IMR-90 (cell line): ENCODE data around the gene PDK4. TPM values are rescaled to one million over a fixed set of nuclear protein-coding genes. Genes with fewer than 3 reads are reported as not detected.

Source experiments
- ATAC-seq: fragments of 200-7000 bp; cut with Tn5 transposase; 2 replicates; pipeline ENCODE4 v1.9.1; 2020; ENCODE audit warnings: low read depth, mild to moderate bottlenecking, moderate library complexity
- BruUV-seq: library from RNA; stranded (reverse); fragments of 400-500 nt; replicated peaks from 2 replicates; lab custom pipeline; 2021; lab: Mats Ljungman, UMichigan
- CTCF ChIA-PET: fragments of 300-600 bp; formaldehyde crosslinking; extraction: SDS; loops from one replicate; lab custom pipeline; 2021; ENCODE audit warnings: antibody characterized with exemption; lab: Yijun Ruan, JAX
- POLR2A ChIA-PET: fragments of 300-600 bp; sonication (Branson Sonifier 250); formaldehyde crosslinking; loops from one replicate; lab custom pipeline; 2022; ENCODE audit warnings: antibody characterized with exemption; ENCODE audit not compliant: unreplicated experiment; lab: Charles Lee
- DNase-seq: peaks from one replicate; pipeline ENCODE4 v3.0.0; 2013
- H2AFZ ChIP-seq: replicated peaks from 2 replicates; pipeline ENCODE3; 2013; ENCODE audit warnings: low read length, mild to moderate bottlenecking; ENCODE audit not compliant: poor library complexity
- H2AK5ac ChIP-seq: 2 replicates; pipeline ENCODE4 v1.6.1; 2013; ENCODE audit warnings: low read depth, low read length, inconsistent platforms
- H2AK9ac ChIP-seq: replicated peaks from 2 replicates; pipeline ENCODE3; 2013; ENCODE audit warnings: mild to moderate bottlenecking, low read depth, low read length, moderate library complexity; ENCODE audit not compliant: poor library complexity
- H2BK120ac ChIP-seq: 2 replicates; pipeline ENCODE4 v1.6.1; 2013; ENCODE audit warnings: low read depth, low read length, inconsistent platforms
- H2BK15ac ChIP-seq: 3 replicates; pipeline ENCODE4 v1.6.1; 2013; ENCODE audit warnings: low read depth, low read length, inconsistent platforms
- H2BK20ac ChIP-seq: 2 replicates; pipeline ENCODE4 v1.6.1; 2013; ENCODE audit warnings: low read depth, mild to moderate bottlenecking, inconsistent platforms, low read length, moderate library complexity
- H2BK5ac ChIP-seq: 2 replicates; pipeline ENCODE4 v1.6.1; 2013; ENCODE audit warnings: mild to moderate bottlenecking, low read depth, low read length, inconsistent platforms; ENCODE audit not compliant: poor library complexity, severe bottlenecking
- H3K14ac ChIP-seq: replicated peaks from 2 replicates; pipeline ENCODE4 v1.6.1; 2013; ENCODE audit warnings: low read depth, low read length, inconsistent platforms
- H3K18ac ChIP-seq: 2 replicates; pipeline ENCODE4 v1.6.1; 2013; ENCODE audit warnings: low read depth, low read length, control low read depth
- H3K23ac ChIP-seq: 2 replicates; pipeline ENCODE4 v1.6.1; 2013; ENCODE audit warnings: low read depth, low read length, inconsistent platforms
- H3K27ac ChIP-seq: 2 replicates; pipeline ENCODE4 v1.5.1; 2013; ENCODE audit warnings: mild to moderate bottlenecking, control low read depth, low read length; ENCODE audit not compliant: insufficient read depth
- H3K27me3 ChIP-seq: 2 replicates; pipeline ENCODE4 v1.6.1; 2013; ENCODE audit warnings: low read length; ENCODE audit not compliant: control insufficient read depth, insufficient read depth
- H3K36me3 ChIP-seq: 2 replicates; pipeline ENCODE4 v1.6.1; 2013; ENCODE audit warnings: low read length, mixed read lengths; ENCODE audit not compliant: control insufficient read depth, insufficient read depth
- H3K4ac ChIP-seq: 2 replicates; pipeline ENCODE4 v1.6.1; 2013; ENCODE audit warnings: low read depth, low read length, inconsistent platforms
- H3K4me1 ChIP-seq: 2 replicates; pipeline ENCODE4 v1.6.1; 2013; ENCODE audit warnings: low read length, mixed read lengths; ENCODE audit not compliant: control insufficient read depth, insufficient read depth
- H3K4me2 ChIP-seq: 2 replicates; pipeline ENCODE4 v1.6.1; 2013; ENCODE audit warnings: low read depth, mild to moderate bottlenecking, control low read depth, low read length, moderate library complexity
- H3K4me3 ChIP-seq: 2 replicates; pipeline ENCODE4 v1.5.1; 2013; ENCODE audit warnings: low read depth, mild to moderate bottlenecking, control low read depth, low read length, moderate library complexity; ENCODE audit not compliant: insufficient read depth
- H3K56ac ChIP-seq: 2 replicates; pipeline ENCODE4 v1.6.1; 2013; ENCODE audit warnings: low read length, inconsistent platforms; ENCODE audit not compliant: insufficient read depth; ENCODE audit errors: extremely low read depth
- H3K79me1 ChIP-seq, 2 experiments: 2 replicates each; pipeline ENCODE4 v1.6.1; 2013; ENCODE audit warnings: low read length in 2 of 2, inconsistent platforms in 1 of 2, low read depth in 1 of 2
- H3K9ac ChIP-seq: 2 replicates; pipeline ENCODE4 v1.6.1; 2013; ENCODE audit warnings: low read depth, low read length, control low read depth
- H3K9me1 ChIP-seq: 2 replicates; pipeline ENCODE4 v1.6.1; 2013; ENCODE audit warnings: low read length, inconsistent platforms; ENCODE audit not compliant: insufficient read depth
- H3K9me3 ChIP-seq: 2 replicates; pipeline ENCODE4 v1.6.1; 2013; ENCODE audit warnings: low read length; ENCODE audit not compliant: control insufficient read depth, insufficient read depth
- H4K20me1 ChIP-seq: 2 replicates; pipeline ENCODE4 v1.6.1; 2013; ENCODE audit warnings: low read length, inconsistent platforms; ENCODE audit not compliant: insufficient read depth
- H4K5ac ChIP-seq: 2 replicates; pipeline ENCODE4 v1.6.1; 2013; ENCODE audit warnings: mild to moderate bottlenecking, low read depth, low read length, control low read depth
- H4K8ac ChIP-seq, 2 experiments: 2 replicates each; pipeline ENCODE4 v1.6.1; 2013; ENCODE audit warnings: low read depth in 2 of 2, low read length in 2 of 2, control low read depth in 1 of 2, inconsistent platforms in 1 of 2
- H4K91ac ChIP-seq: 2 replicates; pipeline ENCODE4 v1.6.1; 2013; ENCODE audit warnings: low read depth, low read length, inconsistent platforms; ENCODE audit not compliant: insufficient read depth
- BHLHE40 ChIP-seq: fragments of 150-350 bp; IDR thresholded peaks from 2 replicates; pipeline ENCODE4 v1.6.1; 2016; ENCODE audit warnings: mild to moderate bottlenecking, low read depth, low read length
- CEBPB ChIP-seq: IDR thresholded peaks from 2 replicates; pipeline ENCODE4 v1.6.1; 2012; ENCODE audit warnings: low read depth, low read length, improper control_type of control experiment
- CHD1 ChIP-seq: IDR thresholded peaks from 2 replicates; pipeline ENCODE4 v1.6.1; 2012; ENCODE audit warnings: low read depth, low read length, improper control_type of control experiment
- MAFK ChIP-seq: IDR thresholded peaks from 2 replicates; pipeline ENCODE4 v1.6.1; 2012; ENCODE audit warnings: low read depth, low read length, improper control_type of control experiment
- MXI1 ChIP-seq: IDR thresholded peaks from 2 replicates; pipeline ENCODE4 v1.6.1; 2012; ENCODE audit warnings: low read depth, mild to moderate bottlenecking, low read length, moderate library complexity, borderline replicate concordance
- POLR2A ChIP-seq: IDR thresholded peaks from 2 replicates; pipeline ENCODE4 v1.6.1; 2012; ENCODE audit warnings: mild to moderate bottlenecking, low read depth, low read length
- RCOR1 ChIP-seq: IDR thresholded peaks from 2 replicates; pipeline ENCODE4 v1.6.1; 2012; ENCODE audit warnings: mild to moderate bottlenecking, low read length, improper control_type of control experiment; ENCODE audit not compliant: insufficient replicate concordance
- SMC3 ChIP-seq: fragments of 150-350 bp; IDR thresholded peaks from 2 replicates; pipeline ENCODE4 v1.6.1; 2016; ENCODE audit warnings: low read depth, mild to moderate bottlenecking, antibody characterized with exemption, low read length, moderate library complexity
- WGBS, 2 experiments: methylation state at CpG; one replicate each; pipeline versions ENCODE4 v1.1.5 to v1.1.7; 2013; ENCODE audit warnings: missing lambda C conversion rate in 2 of 2; ENCODE audit not compliant: insufficient read length in 1 of 2; ENCODE audit errors: extremely low coverage in 2 of 2; 5-methylcytosine and 5-hydroxymethylcytosine counted together
- dilution Hi-C: fragments of 300-500 bp; cut with HindIII; formaldehyde crosslinking; loops from one replicate; pipeline ENCODE4 v1.14.3; 2018; ENCODE audit warnings: low sequenced_read_pairs; ENCODE audit not compliant: unreplicated experiment
- in situ Hi-C: fragments of 300-500 bp; cut with MboI; formaldehyde crosslinking; loops from 3 replicates; pipeline ENCODE4 v1.14.3; 2019; ENCODE audit warnings: low sequenced_read_pairs, inconsistent platforms, mixed read lengths
- intact Hi-C: fragments of 100-400 bp; cut with micrococcal nuclease; formaldehyde crosslinking; loops from 2 replicates; pipeline ENCODE4 v1.10.0; 2022
- polyA plus RNA-seq, 3 experiments: library from polyadenylated mRNA; depleted of rRNA; stranded (reverse); fragments of >200 nt; gene quantifications; 2 replicates each; pipeline ENCODE4 v1.2.3, GENCODE V29; 2012; ENCODE audit warnings: low replicate concordance in 1 of 3
- total RNA-seq: library from RNA; depleted of rRNA; stranded (reverse); fragments of >200 nt; gene quantifications from 2 replicates; pipeline ENCODE4 v1.2.3, GENCODE V29; 2012
- TF ChIP-seq, protein P1 (sequence below): fragments of 150-350 bp; IDR thresholded peaks from 2 replicates; pipeline ENCODE4 v1.6.1; 2016; ENCODE audit warnings: low read depth, mild to moderate bottlenecking, low read length, moderate library complexity, borderline replicate concordance

The PDK4 gene
- total and polyA plus RNA-seq, 2 of the 4 experiments (the other 2 are of a cell fraction), result under 0.01 to 0.03 TPM

DNA sequence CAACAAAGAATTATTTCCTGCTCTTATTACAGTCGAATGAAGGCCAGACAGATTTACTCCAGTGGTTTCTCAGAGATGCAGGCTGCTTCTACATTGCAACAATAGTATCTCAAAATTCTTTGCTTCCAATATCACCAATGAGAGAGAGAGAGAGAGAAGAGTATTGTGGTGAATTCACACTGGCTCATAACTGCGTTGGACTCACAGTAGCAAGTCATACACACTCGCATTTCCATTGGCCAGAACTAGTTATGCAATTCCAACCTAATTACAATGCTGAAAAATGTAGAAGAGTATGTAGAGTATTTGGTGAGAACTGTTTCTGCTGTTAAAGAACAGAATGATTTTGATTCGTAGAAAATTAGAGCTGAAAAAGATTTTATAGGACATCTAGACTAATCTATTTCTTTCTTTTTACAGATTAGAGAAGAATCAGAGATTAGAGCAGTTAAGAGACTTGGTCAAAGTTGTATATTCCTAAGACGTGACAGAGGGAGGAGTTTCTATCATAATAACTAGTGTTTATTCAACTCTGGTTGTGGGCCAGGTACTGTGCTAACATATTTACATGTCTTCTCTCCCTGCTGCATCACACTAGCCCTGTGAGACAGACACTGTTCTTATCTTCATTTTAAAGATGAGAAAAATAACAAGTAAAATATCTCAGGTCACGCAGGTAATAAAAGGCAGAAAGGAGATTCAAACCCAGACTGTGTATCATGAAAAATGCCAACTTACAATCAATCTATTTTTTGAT, 34.6 kb upstream of the PDK4 start:
- H3K27ac ChIP-seq, result no peak overlapping the region
- DNase-seq (no peak), ATAC-seq (no peak)
- no peaks in the 10 kb centered on the region for H3K4me1 ChIP-seq
- dilution Hi-C loops, result no loop called here
- CTCF ChIA-PET, result no interaction called here
- H4K8ac ChIP-seq, result no peak overlapping the region
- H4K20me1 ChIP-seq, result no peaks in the 10 kb centered on the region
- POLR2A ChIA-PET, result no interaction called here
- no peaks in the 10 kb centered on the region for H3K9me3 ChIP-seq
- H2AK5ac ChIP-seq, result no peak overlapping the region
- H2BK20ac ChIP-seq, result no peak overlapping the region
- no TSS peak for BruUV-seq
- no CpG with 5 or more reads among the region's 6 CpGs for WGBS, 2 experiments
- no peak overlapping the region for H3K9ac ChIP-seq
- in situ Hi-C loops, result no loop called here
- H3K14ac ChIP-seq, result no peak overlapping the region
- no peak overlapping the region for H3K4ac ChIP-seq
- no peak overlapping the region for H3K4me2 ChIP-seq
- H2BK5ac ChIP-seq, result no peak overlapping the region
- TF ChIP-seq MAFK, result no peak
- no peak for TF ChIP-seq SMC3
- no peak for TF ChIP-seq RCOR1
- no peak for TF ChIP-seq CEBPB
- no peak for TF ChIP-seq CHD1
- TF ChIP-seq, protein P1, sequence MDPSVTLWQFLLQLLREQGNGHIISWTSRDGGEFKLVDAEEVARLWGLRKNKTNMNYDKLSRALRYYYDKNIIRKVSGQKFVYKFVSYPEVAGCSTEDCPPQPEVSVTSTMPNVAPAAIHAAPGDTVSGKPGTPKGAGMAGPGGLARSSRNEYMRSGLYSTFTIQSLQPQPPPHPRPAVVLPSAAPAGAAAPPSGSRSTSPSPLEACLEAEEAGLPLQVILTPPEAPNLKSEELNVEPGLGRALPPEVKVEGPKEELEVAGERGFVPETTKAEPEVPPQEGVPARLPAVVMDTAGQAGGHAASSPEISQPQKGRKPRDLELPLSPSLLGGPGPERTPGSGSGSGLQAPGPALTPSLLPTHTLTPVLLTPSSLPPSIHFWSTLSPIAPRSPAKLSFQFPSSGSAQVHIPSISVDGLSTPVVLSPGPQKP, result no peak
- TF ChIP-seq MXI1, result no peak
- no peak for TF ChIP-seq BHLHE40
- no peak for TF ChIP-seq POLR2A
- no peak overlapping the region for H3K23ac ChIP-seq
- H3K9me1 ChIP-seq, result no peaks in the 10 kb centered on the region
- no peaks in the 10 kb centered on the region for H3K36me3 ChIP-seq
- H3K18ac ChIP-seq, result no peak overlapping the region
- H2AFZ ChIP-seq, result no peak overlapping the region
- H3K56ac ChIP-seq, result no peak overlapping the region
- no peak overlapping the region for H4K91ac ChIP-seq
- H3K27me3 ChIP-seq, result no peaks in the 10 kb centered on the region
- H3K4me3 ChIP-seq, result no peak overlapping the region
- intact Hi-C loops, result no loop called here
- H2BK120ac ChIP-seq, result no peak overlapping the region
- no peak overlapping the region for H4K5ac ChIP-seq
- no peak overlapping the region for H2AK9ac ChIP-seq
- no peak overlapping the region for H2BK15ac ChIP-seq
- H3K79me1 ChIP-seq, result no peaks in the 10 kb centered on the region
